GM12872 (cell line): ENCODE measurements around the gene CNTN5.

Experiments
- CTCF ChIP-seq: IDR thresholded peaks from 3 replicates; pipeline ENCODE4 v1.5.1; 2011; ENCODE audit warnings: low read depth, mild to moderate bottlenecking, low read length, moderate library complexity; ENCODE audit not compliant: insufficient read depth

Gene CNTN5

GRCh38 chr11:100308202-100308601, 1287.5 kb downstream of the CNTN5 start:
- TF ChIP-seq CTCF: no peak

- no peak for TF ChIP-seq CTCF
These were observed 1295.2 kb downstream of the CNTN5 start for GRCh38 chr11:100315946-100316345.

- no peak for TF ChIP-seq CTCF
These were observed 1296.2 kb downstream of the CNTN5 start for GRCh38 chr11:100316952-100317351.

GRCh38 chr11:100319691-100320090, 1298.9 kb downstream of the CNTN5 start:
- TF ChIP-seq CTCF: no peak

GRCh38 chr11:100328626-100329340, 1308.0 kb downstream of the CNTN5 start:
- TF ChIP-seq CTCF: no peak

GRCh38 chr11:100329352-100329751, 1308.6 kb downstream of the CNTN5 start:
- no peak for TF ChIP-seq CTCF

GRCh38 chr11:100336873-100337272, 1316.1 kb downstream of the CNTN5 start:
- no peak for TF ChIP-seq CTCF
